IPS-18c (cell line): ENCODE measurements around the gene INSL6.

Source experiments
- H3K4me3 ChIP-seq: 2 replicates; pipeline ENCODE4 v1.7.0; 2013; ENCODE audit warnings: low read depth, mild to moderate bottlenecking, low read length, moderate library complexity; ENCODE audit not compliant: insufficient read depth
- H3K9me3 ChIP-seq: one replicate; pipeline ENCODE4 v1.6.1; 2013; ENCODE audit warnings: mild to moderate bottlenecking, low read length, moderate library complexity; ENCODE audit not compliant: control insufficient read depth, insufficient read depth

INSL6 gene

DNA sequence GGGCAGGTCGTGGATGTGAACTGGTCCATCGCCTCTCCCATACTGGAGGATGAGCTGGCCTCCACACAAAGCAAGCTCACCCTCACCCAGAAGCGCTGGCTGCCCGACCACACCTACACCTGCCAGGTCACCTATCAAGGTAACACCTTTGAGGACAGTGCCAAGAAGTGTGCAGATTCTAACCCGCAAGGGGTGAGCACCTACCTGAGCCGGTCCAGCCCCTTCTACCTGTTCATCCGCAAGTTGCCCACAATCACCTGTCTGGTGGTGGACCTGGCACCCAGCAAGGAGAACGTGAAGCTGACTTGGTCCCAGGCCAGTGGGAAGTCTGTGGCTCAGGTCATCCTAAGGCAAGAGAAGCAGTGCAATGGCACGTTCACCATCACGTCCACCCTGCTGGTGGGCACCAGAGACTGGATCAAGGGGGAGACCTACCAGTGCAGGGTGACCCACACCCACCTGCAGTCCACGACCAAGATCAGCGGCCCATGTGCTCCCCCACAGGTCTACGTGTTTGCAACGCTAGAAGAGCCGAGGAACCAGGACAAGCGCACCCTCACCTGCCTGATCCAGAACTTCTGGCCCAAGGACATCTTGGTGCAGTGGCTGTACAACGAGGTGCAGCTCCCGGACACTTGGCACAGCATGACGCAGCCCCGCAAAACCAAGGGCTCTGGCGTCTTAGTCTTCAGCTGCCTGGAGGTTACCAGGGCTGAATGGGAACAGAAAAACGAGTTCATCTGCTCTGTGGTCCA is 71.3 kb downstream of the INSL6 start:
- H3K4me3 ChIP-seq = no peak overlapping the region
- H3K9me3 ChIP-seq = no peaks in the 10 kb centered on the region
